ENCODE data around the gene NBEA.
A peak's percentile ranks its signal among the peaks of the same experiment; 100 is the strongest.

Gene NBEA

GRCh38 chr13:35716729-35717128 lies 774.7 kb downstream of the NBEA start:
- DNase-seq, result no peak

GRCh38 chr13:35718084-35718483 lies 776.0 kb downstream of the NBEA start:
- peak in 1 of 2 experiments; percentile 26 for DNase-seq

- DNase-seq, result no peak
Observed at GRCh38 chr13:35720290-35720689, 778.2 kb downstream of the NBEA start.

- peak; percentile 56 to 69 for DNase-seq
Observed at GRCh38 chr13:35720690-35721554, 778.9 kb downstream of the NBEA start.
